ENCODE results near the gene DMBX1. TPM values are rescaled to one million over a fixed set of nuclear protein-coding genes. Genes with fewer than 3 reads are reported as not detected.

DMBX1 gene
- total RNA-seq, 4 donors from 2014 or later = 0.12 to 0.51 (median 0.42) TPM; not detected in 1

DNA sequence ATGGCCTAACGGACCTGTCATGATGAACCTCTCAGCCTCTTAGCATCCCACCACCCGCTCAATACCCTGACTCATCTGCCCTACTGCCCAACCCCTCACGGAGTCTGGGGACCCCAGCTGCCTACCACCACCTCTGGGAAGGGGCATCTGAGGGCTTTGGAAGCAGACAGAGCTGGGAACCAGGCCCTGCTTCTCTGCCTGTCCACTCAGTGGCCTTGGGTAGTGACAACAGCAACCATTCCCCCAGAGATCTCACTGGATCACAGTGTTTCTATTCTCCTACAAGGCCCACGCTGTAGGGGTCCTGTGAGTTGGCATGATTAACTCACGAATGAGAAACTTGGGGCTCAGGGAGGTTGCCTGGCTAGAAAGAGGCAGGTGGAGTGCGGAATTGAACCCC lies 32.5 kb upstream of the DMBX1 start:
- DNase-seq (ENCODE audit: low spot score in 2 of 2) = no peak
- intact Hi-C loops (cut with DNase I; ENCODE audit: low total_unique reads) = no loop called here
- TF ChIP-seq POLR2A (IDR thresholded peaks at IDR 0.05) = no peak
- TF ChIP-seq, protein P1, sequence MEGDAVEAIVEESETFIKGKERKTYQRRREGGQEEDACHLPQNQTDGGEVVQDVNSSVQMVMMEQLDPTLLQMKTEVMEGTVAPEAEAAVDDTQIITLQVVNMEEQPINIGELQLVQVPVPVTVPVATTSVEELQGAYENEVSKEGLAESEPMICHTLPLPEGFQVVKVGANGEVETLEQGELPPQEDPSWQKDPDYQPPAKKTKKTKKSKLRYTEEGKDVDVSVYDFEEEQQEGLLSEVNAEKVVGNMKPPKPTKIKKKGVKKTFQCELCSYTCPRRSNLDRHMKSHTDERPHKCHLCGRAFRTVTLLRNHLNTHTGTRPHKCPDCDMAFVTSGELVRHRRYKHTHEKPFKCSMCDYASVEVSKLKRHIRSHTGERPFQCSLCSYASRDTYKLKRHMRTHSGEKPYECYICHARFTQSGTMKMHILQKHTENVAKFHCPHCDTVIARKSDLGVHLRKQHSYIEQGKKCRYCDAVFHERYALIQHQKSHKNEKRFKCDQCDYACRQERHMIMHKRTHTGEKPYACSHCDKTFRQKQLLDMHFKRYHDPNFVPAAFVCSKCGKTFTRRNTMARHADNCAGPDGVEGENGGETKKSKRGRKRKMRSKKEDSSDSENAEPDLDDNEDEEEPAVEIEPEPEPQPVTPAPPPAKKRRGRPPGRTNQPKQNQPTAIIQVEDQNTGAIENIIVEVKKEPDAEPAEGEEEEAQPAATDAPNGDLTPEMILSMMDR (IDR thresholded peaks at IDR 0.05) = no peak
- 92 to 95% methylated on average over 6 of the region's 6 CpGs for WGBS, 2 donors
- no peak overlapping the region for H3K4me3 ChIP-seq (ENCODE audit: low read depth, poor library complexity, severe bottlenecking)

DNA sequence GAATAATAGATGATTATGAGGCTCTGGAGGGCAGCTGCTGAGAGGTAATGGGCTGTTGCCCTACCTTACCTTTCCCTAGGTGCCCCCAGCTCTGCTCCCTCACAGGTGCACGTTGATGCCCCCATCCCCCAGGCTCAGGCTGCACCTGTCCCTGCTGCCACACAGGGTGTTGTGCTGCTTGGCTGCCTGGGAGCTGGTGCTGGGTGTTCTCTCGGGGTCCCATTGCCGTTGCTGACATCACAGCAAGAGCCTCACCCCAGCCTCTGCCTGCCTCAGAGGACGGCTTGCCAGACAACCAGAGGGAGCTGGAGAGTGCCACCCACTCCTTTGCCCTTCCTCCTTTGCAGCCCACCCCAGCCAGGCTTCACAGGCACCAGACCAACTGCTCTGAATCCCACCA lies 31.4 kb upstream of the DMBX1 start:
- DNase-seq (ENCODE audit: low spot score in 2 of 2) = no peak
- no peak for TF ChIP-seq POLR2A (IDR thresholded peaks at IDR 0.05)
- TF ChIP-seq, protein P1 (IDR thresholded peaks at IDR 0.05) = no peak
- no peak overlapping the region for H3K4me3 ChIP-seq (ENCODE audit: low read depth, poor library complexity, severe bottlenecking)
- intact Hi-C loops (cut with DNase I; ENCODE audit: low total_unique reads) = no loop called here
- WGBS, 2 donors = 56 to 64% methylated on average over 4 of the region's 4 CpGs

DNA sequence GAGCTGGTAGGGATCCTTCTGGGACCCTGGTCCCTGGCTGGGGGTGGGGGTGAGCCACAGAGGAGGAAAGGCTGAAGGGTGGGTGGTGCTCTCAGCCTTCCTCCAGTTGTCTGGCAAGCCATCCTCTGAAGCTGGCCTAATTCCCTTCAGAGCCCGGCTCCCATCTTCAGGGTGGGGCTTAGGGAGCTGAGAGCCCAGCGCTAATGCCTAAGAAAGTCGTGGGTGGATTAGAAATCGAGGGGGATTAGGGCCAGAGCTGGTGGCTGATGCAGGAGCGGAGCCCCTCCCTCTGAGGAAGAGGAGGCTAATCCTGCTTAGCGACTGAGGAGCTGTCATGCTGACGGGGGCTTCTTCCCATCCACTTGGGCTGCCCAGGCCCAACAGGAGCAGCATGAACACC lies 30.8 kb upstream of the DMBX1 start:
- no peak overlapping the region for H3K4me3 ChIP-seq (ENCODE audit: low read depth, poor library complexity, severe bottlenecking)
- 61 to 72% methylated on average over 7 of the region's 7 CpGs for WGBS, 2 donors
- no peak for TF ChIP-seq POLR2A (IDR thresholded peaks at IDR 0.05)
- TF ChIP-seq, protein P1 (IDR thresholded peaks at IDR 0.05) = no peak
- intact Hi-C loops (cut with DNase I; ENCODE audit: low total_unique reads) = no loop called here
- no peak for DNase-seq (ENCODE audit: low spot score in 2 of 2)

DNA sequence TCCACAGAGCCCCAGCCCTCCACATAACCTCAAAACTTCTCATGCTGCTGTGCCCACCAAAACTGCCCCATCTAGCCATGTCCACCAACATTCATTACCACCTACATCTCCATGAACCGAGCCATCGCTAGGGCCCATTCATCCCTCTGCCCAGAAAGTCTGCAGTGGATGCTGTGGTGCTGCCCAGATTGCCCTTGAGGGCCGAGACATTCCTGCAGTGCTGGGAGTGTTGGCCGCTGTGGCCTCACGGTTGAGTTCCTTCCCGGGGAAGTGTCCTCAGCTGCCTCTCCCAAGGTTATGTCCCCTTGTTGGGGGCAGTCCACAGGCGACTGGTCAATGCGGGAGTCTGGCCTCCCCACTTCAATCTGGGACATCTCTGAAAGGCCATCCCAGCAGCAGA lies 30.3 kb upstream of the DMBX1 start:
- intact Hi-C loops (cut with DNase I; ENCODE audit: low total_unique reads) = no loop called here

DNA sequence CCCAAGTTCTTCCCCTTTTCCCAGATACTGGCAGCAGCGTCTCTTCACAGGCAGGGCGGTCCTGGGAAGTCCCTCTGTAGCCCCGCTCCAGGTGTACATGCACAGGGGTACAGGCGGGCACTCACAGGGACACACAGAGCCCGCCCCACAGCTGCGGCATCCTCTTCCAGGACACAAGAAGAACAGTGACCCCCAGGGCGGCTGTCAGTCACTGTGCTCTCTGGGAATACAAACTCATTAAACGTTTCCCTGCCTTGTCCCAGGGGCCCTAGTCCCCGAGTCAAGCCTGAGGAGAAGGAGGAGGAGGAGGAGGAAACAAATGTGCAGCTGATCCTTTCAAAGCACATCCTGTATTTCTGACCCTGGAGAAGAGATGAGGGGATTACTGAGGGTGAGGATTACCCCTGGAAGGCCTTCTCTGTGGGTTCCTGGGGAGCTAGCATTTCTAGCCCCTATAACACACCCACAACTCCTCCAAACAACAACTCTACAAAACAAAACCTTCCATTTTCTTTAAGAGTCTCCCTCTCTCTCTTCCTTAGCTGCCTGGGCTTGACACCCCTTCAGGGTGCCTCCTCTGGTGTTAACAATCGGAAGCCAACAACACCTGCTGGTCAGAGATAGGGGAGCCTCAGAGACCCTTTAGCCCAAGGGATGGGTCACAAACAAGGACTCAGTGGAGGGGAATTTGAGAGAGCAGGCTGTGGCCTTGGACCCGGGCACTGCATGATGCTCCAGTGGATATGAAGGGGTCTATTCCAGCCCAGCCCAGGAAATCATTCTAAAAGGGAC lies 28.4 kb upstream of the DMBX1 start:
- DNase-seq (ENCODE audit: low spot score in 2 of 2) = no peak
- WGBS, 2 donors = 70 to 82% methylated on average over 11 of the region's 11 CpGs
- intact Hi-C loops (cut with DNase I; ENCODE audit: low total_unique reads) = no loop called here
- no peak overlapping the region for H3K4me3 ChIP-seq (ENCODE audit: low read depth, poor library complexity, severe bottlenecking)
- TF ChIP-seq POLR2A (IDR thresholded peaks at IDR 0.05) = no peak
- TF ChIP-seq, protein P1 (IDR thresholded peaks at IDR 0.05) = no peak

More for the DNA sequence above, 30.3 kb upstream of the DMBX1 start:
- H3K4me3 ChIP-seq (ENCODE audit: low read depth, poor library complexity, severe bottlenecking) = no peak overlapping the region
- TF ChIP-seq POLR2A (IDR thresholded peaks at IDR 0.05) = no peak
- TF ChIP-seq, protein P1 (IDR thresholded peaks at IDR 0.05) = no peak
- WGBS, 2 donors = 82 to 96% methylated on average over 6 to 8 of the region's 8 CpGs
- no peak for DNase-seq (ENCODE audit: low spot score in 2 of 2)

Data from lower leg skin (tissue), 4 donors.